HK-2 (cell line): ENCODE results near the gene CREB3L2.
"Not testable (repeated sequence)": the region's sequence is repeated elsewhere in the genome, so short reads cannot be mapped to it uniquely, and the experiment has no call there.

Experiments
- DNase-seq: peaks from one replicate; pipeline ENCODE4 v3.0.0-alpha.2; 2018; ENCODE audit not compliant: unreplicated experiment

CREB3L2 gene

DNA sequence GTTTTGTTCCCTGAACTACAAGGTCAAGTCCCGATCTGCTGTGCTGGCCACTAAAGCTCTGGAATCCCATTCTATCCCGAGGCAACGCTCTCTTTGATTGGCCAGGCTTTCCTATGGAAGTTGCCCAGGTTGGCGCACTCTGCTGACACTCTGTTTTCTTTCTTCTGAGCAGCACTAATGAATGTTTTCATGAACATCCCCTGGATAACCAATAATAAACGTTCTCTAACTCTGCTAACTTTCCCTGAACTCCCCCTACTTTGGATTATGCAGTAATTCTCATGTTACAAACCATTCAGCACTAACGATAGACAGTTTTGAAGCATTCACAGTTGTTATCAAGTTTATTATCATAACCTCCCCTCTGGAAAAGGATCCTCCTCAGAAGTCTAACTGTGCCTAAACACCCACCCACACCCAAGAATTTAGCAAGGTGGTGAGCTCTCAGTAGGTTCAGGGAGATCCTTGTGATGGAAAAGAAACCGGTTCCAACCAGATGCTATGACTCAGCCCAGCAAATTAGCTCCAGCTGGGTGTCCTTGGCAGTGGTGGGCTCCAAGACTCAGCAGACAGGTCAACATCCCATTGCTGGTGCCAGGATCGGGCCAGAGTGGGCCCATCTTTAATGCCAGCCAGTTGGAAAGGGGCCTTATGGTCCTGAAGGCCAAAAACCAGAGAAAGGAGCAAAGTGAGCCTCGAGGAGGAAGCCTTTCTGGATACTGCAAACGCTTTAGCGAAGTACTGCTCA is 68.4 kb downstream of the CREB3L2 start:
- no peak for DNase-seq

- no peak for DNase-seq
Observed at GRCh38 chr7:137932881-137933269, 69.0 kb downstream of the CREB3L2 start.

DNA sequence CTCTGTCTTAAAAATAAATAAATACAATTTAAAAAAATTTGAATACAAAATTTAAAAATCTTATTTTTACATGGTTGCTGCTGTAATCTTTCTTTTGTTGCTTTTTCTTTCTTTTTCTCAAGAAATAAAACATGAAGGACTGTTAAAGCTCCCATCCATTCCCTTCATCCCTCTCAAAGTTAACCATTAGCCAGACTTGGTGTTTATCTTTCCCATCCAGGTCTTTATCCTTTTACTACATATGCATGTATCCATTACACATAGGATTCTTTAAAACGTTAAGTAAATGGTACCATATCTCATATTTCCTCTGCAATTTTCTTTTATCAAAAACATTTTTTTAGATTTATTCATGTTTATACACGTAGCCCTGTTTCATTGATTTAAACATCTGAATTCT is 70.1 kb downstream of the CREB3L2 start:
- no peak for DNase-seq

GRCh38 chr7:137930581-137930980 is 71.3 kb downstream of the CREB3L2 start:
- DNase-seq = no peak

GRCh38 chr7:137928626-137929025 is 73.3 kb downstream of the CREB3L2 start:
- peak; percentile 43 for DNase-seq

DNA sequence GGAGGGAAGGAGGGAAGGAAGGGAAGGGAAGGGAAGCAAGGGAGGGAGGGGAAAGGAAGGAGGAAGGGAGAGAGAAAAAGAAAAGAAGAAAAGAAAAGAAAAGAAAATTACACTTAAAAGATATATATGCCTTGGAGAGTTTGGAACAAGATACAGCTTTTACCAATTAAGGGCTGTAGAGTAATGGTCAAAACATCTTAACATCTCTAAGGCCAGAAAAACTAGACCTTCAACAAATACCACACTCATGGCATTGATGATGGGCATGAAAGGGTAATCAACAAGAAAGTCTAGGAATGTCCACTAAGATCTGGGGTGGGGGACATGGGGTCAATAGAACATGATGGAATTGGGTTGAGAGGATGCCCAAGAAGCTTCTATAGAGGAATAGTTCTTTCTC is 74.5 kb downstream of the CREB3L2 start:
- no peak for DNase-seq

GRCh38 chr7:137926206-137926605 is 75.7 kb downstream of the CREB3L2 start:
- DNase-seq = not testable (repeated sequence)

DNA sequence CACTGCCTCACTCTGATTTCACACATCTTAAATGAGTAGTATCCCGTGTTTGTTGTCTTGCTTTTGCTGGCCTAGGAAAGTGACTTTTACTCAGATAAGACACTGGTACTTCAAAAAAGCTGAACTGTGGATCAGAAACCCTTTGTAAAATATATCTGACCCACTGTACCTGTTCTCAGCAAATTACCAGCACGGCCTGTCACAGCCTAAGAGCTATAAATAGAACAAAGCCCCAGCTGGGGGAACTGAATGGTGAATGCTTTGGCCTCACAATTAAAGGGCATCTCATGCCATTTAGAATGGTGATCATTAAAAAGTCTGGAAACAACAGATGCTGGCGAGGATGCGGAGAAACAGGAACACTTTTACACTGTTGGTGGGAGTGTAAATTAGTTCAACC is 76.1 kb downstream of the CREB3L2 start:
- no peak for DNase-seq

GRCh38 chr7:137925091-137925490 is 76.8 kb downstream of the CREB3L2 start:
- no peak for DNase-seq

- no peak for DNase-seq
Observed at GRCh38 chr7:137923380-137923779, 78.5 kb downstream of the CREB3L2 start.

- no peak for DNase-seq
Observed at GRCh38 chr7:137920637-137921399, 81.1 kb downstream of the CREB3L2 start.

DNA sequence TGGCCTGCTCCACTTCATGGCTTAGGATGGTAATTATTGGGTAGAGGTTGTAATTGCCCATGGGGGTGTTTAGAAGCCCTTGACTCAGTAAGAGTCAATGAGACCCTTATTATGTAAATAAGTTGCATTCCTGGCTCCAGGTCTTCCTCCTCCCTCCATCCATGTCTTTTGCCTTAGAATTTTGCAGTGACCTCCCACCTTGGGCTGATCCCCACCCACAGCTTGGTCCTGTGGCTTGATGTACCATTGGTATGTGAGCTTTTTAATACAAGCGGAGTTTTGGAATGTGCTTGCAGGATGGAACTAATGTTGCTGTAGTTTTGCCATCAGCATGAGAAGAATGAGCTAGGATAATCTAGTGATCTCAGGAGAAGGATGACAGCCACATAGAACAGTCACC is 81.9 kb downstream of the CREB3L2 start:
- DNase-seq = no peak

DNA sequence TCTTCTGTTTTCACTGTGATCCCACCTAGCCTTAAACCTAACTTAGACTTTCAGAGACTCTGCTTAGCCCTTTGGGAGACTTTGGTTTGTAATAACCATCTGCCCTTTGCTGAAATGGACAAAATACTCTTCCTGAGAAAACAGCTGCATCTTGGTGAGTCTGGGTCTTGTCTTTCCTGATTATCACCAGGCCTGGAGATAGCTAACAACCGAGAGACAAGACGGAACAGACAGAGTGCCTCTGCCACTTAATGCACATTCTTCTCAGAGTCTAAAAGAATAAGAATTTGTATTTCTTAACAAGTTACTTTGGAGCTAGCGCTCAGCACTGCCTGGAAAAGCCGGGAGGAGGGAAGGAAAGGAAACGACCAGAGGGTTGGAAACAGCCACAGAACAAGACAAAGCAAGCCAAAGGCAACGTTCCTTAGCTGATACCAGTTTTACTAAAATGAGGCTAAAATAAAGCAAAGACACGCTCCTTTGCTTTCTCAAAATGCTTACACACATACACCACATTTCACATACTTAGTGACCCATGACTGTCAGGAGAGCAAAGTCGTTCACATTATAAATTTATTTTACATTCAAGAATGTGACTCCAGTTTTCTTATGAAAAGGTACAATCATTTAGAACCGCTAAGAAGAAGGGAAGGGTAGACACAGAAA is 84.8 kb downstream of the CREB3L2 start:
- DNase-seq = peak; percentile 24

GRCh38 chr7:137916564-137916963 is 85.3 kb downstream of the CREB3L2 start:
- no peak for DNase-seq

GRCh38 chr7:137915266-137915665 is 86.6 kb downstream of the CREB3L2 start:
- no peak for DNase-seq

GRCh38 chr7:137913985-137914384 is 87.9 kb downstream of the CREB3L2 start:
- DNase-seq = no peak

DNA sequence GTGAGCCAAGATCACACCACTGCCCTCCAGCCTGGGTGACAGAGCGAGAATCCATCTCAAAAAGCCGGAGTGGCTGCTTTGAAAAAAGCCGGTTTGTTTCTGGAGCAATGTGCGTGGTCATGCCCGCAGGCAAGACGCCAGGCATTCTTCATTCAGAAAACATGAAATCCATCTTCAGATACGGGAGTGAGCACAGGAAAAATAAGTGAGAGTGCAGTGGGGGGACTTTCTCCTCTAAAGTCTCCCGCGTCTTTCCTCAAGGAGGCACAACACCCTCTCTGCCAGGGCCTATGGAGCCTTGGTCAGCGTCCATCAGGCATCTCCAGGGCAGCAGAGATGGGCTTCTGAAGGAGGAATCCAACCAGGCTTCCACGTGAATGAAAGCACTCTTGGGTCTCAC is 92.8 kb downstream of the CREB3L2 start:
- DNase-seq = no peak

DNA sequence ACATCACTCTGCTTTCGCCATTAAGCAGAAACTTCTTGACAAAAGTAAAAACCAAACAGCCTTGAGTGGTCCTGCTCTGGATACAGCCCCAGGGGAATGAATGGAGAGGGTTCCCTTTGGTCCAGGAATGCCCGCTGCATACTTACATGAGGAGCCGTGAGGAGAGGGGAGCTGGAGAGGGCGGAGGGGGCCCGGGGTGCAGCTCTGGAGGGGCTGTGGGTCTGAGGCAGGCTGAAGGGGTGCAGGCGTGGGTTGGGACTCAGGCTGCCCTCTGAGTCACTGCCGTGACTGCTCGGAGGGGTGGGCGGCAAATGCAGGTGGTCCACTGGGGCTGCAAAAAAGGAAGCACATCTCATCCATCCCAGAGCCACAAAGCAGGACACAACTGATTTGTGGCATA is 93.8 kb downstream of the CREB3L2 start:
- no peak for DNase-seq

- DNase-seq = not testable (repeated sequence)
Observed at GRCh38 chr7:137906636-137907035, 95.2 kb downstream of the CREB3L2 start.

DNA sequence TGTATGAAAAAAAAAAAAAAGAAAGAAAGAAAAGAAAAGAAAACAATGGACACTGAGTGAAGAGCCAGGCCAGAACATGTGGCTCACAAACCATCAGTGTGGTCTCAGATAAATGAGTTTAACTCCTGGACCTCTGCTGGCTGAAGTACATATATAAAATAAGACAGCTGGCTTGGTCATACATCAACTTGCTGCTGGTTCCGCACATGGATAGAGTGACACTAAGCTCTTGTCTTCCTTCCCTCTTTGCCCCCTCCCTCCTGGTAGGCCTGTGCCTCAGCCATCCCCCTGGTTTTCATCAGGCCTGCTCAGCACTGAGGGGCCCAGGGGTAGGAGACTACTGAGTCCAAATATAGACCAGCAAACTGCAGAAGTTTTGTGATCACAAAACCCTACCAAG is 97.1 kb downstream of the CREB3L2 start:
- no peak for DNase-seq

DNA sequence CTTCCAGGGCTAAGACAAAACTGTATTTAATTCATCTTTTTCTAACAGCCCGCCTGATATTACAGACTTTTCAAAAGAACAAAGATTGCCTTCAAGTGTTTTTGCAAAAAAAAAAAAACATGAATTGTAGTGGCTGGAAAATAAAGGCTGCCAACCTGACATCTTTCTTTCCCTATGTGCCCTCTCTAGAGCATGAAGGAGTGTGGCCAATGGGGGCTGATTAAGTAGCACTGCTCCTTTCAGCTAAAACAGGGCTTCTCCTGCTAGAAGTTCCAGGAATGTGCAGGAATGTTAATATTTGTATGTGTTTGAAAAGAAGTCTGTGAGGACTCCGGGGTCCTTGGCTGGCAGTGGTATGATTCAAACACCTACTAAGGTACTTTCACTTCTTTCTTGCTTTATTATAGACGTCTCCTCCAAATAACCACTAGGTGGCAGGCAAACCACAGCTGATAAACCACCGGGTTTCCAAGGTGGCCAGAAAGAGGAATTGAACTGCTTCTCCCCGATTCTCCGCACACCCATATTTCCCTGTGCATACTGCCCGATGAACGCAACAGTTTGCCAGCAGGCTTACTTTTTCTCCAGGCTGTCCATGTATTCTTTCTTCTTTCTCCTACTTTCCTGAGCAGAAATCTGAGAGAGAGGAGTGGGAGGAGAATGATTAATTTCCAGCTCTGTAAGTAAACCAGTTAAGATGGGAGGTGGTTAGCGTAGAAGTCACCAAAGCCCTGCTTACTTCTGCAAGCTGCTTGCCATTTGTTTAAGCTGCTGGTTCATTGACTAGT is 98.3 kb downstream of the CREB3L2 start:
- peak; percentile 58 for DNase-seq

DNA sequence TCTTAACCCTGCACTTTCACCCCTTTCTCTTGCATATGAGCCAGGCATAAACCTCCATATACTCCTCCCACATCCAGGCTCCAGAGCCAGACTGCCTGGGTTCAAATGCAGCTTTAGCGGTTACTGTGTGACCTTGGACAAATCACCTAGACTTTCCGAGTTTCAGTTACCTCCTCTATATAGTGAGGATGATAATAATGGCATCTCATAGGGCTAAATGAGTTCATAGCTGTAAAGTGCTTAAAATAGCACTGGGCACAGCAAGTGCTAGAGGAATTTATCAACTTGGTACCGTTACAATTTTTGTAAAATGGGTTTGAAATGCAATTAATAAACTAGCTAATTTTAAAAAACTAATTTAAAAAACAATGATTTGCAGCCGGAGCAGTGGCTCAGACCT is 101.7 kb downstream of the CREB3L2 start:
- DNase-seq = no peak
